Naive thymus-derived CD4-positive, alpha-beta T cell (primary cell): ENCODE results near the gene FBXO40. TPM values are rescaled to one million over a fixed set of nuclear protein-coding genes. Genes with fewer than 3 reads are reported as not detected.
"Not testable (repeated sequence)": the region's sequence is repeated elsewhere in the genome, so short reads cannot be mapped to it uniquely, and the experiment has no call there.

Experiments used
- ATAC-seq: fragments of 150-1000 bp; cut with Tn5 transposase; 2 replicates; pipeline ENCODE4 v1.10.0; 2021; ENCODE audit warnings: mild to moderate bottlenecking, moderate library complexity
- CTCF ChIA-PET: fragments of 350-600 bp; sonication (Branson Sonifier 250); formaldehyde crosslinking; loops from one replicate; lab custom pipeline; 2021; ENCODE audit warnings: antibody characterized with exemption; lab: Charles Lee
- POLR2A ChIA-PET: fragments of 350-600 bp; sonication (Branson Sonifier 250); formaldehyde crosslinking; loops from one replicate; lab custom pipeline; 2021; ENCODE audit warnings: antibody characterized with exemption, inconsistent platforms; lab: Charles Lee
- DNase-seq, 9 donors: peaks; one replicate each; pipeline versions ENCODE4 v3.0.0 to v3.0.0-alpha.2; 2020 to 2022; ENCODE audit warnings: mixed read lengths in 1 of 9
- H3K27ac ChIP-seq: one replicate; pipeline ENCODE4 v1.7.0; 2013; ENCODE audit warnings: mild to moderate bottlenecking, low read depth, low read length, moderate library complexity
- H3K27me3 ChIP-seq, 2 donors: one replicate each; pipeline ENCODE4 v1.7.0; 2013; ENCODE audit warnings: low read length in 2 of 2, mild to moderate bottlenecking in 2 of 2, moderate library complexity in 2 of 2; ENCODE audit not compliant: control insufficient read depth in 2 of 2, insufficient read depth in 2 of 2
- H3K36me3 ChIP-seq, 3 experiments: 1 replicate in 2 of 3; 2 replicates in 1 of 3; pipeline ENCODE4 v1.7.0; 2013; ENCODE audit warnings: low read length in 3 of 3, mild to moderate bottlenecking in 3 of 3, moderate library complexity in 1 of 3; ENCODE audit not compliant: insufficient read depth in 3 of 3, control insufficient read depth in 2 of 3
- H3K4me1 ChIP-seq, 2 donors: one replicate each; pipeline ENCODE4 v1.7.0; 2013; ENCODE audit warnings: low read length in 2 of 2, mild to moderate bottlenecking in 2 of 2, moderate library complexity in 1 of 2; ENCODE audit not compliant: control insufficient read depth in 2 of 2, insufficient read depth in 2 of 2
- H3K4me3 ChIP-seq: 2 replicates; pipeline ENCODE4 v1.7.0; 2013; ENCODE audit warnings: mild to moderate bottlenecking, low read length
- H3K9me3 ChIP-seq, 3 experiments: 1 replicate in 2 of 3; 2 replicates in 1 of 3; pipeline ENCODE4 v1.7.0; 2013; ENCODE audit warnings: low read length in 3 of 3; ENCODE audit not compliant: control insufficient read depth in 2 of 3
- H3K27ac Mint-ChIP-seq, 9 donors: one replicate each; pipeline ENCODE4 v1.8.0; 2020 to 2022; ENCODE audit warnings: mixed read lengths in 9 of 9, mild to moderate bottlenecking in 8 of 9, moderate library complexity in 5 of 9, inconsistent platforms in 2 of 9
- H3K27me3 Mint-ChIP-seq, 5 donors: one replicate each; pipeline ENCODE4 v1.8.0; 2021 to 2022; ENCODE audit warnings: mixed read lengths in 5 of 5, mild to moderate bottlenecking in 1 of 5
- H3K36me3 Mint-ChIP-seq, 5 donors: one replicate each; pipeline ENCODE4 v1.8.0; 2020 to 2022; ENCODE audit warnings: mixed read lengths in 5 of 5, mild to moderate bottlenecking in 3 of 5, inconsistent platforms in 1 of 5
- H3K4me1 Mint-ChIP-seq, 7 donors: one replicate each; pipeline ENCODE4 v1.8.0; 2020 to 2022; ENCODE audit warnings: mixed read lengths in 7 of 7, mild to moderate bottlenecking in 3 of 7, inconsistent platforms in 1 of 7
- H3K4me3 Mint-ChIP-seq, 10 donors: one replicate each; pipeline ENCODE4 v1.8.0; 2020 to 2022; ENCODE audit warnings: mild to moderate bottlenecking in 10 of 10, mixed read lengths in 10 of 10, moderate library complexity in 6 of 10, inconsistent platforms in 2 of 10
- H3K9me3 Mint-ChIP-seq, 11 donors: one replicate each; pipeline ENCODE4 v1.8.0; 2020 to 2022; ENCODE audit warnings: mixed read lengths in 11 of 11, mild to moderate bottlenecking in 4 of 11, inconsistent platforms in 1 of 11, moderate library complexity in 1 of 11
- intact Hi-C, 2 donors: fragments of 100-400 bp; cut with micrococcal nuclease; formaldehyde crosslinking; loops; one replicate each; pipeline ENCODE4 v1.15.1; 2023
- polyA plus RNA-seq, 2 donors: library from polyadenylated mRNA; unstranded; fragments of 300-500 nt; fragmentation: Illumina TruSeq; gene quantifications; one replicate each; pipeline ENCODE4 v1.2.3, GENCODE V29; 2021
- total RNA-seq, 6 experiments: library from RNA in 5 of 6; stranded (reverse) in 5 of 6; gene quantifications; 1 replicate in 5 of 6; 2 replicates in 1 of 6; pipeline ENCODE4 v1.2.3 and lab custom pipeline; 2021 to 2026

Gene FBXO40
- total and polyA plus RNA-seq, 7 experiments from 2014 or later = 0.12 to 0.17 TPM; not detected in 5

DNA sequence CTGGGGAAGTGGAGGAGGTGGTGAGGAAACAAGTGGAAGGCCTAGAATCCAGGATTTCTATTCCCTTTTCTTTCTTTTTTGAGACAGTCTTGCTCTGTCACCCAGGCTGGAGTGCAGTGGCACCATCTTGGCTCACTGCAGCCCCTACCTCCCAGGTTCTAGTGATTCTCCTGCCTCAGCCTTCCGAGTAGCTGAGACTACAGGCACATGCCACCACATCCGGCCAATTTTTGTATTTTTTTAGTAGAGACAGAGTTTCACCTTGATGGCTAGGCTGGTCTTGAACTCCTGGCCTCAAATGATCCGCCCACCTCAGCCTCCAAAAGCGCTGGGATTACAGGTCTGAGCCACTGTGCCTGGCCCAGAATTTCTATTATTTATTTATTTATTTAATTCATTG, 627 bp downstream of the FBXO40 start:
- CTCF ChIA-PET, H3K9me3 ChIP-seq, POLR2A ChIA-PET: not testable (repeated sequence)

DNA sequence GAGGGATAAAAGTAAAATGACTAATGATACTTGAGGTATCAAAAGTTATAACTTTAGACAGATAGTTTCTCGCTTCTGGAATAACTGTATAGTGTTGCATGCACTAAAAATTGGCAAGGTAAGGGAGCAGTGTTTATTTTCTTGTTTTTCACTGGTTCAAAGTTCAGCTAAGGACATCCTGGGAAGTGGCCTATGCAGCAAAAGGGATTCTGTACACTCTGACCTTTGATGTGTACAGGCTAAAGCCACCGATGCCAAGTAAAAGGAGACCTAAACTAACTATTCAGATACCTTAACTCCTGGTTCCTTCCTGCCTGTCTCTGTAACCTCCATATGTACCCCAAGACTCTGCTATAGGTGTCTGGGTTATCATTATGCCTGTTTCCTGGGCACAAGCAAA, 1.7 kb downstream of the FBXO40 start:
- H3K27ac Mint-ChIP-seq = no peak overlapping the region
- H3K4me3 Mint-ChIP-seq = no peak overlapping the region
- H3K27me3 ChIP-seq = no peaks in the 10 kb centered on the region
- ATAC-seq = no peak
- no peaks in the 10 kb centered on the region for H3K36me3 ChIP-seq
- no peak for DNase-seq
- no peak overlapping the region for H3K4me3 ChIP-seq
- H3K27me3 Mint-ChIP-seq = peaks cover 0 to 9% (median 0%) of the 10 kb centered on the region in 5 donors
- ChIA-PET POLR2A (no interaction called here), CTCF (no interaction called here)
- H3K4me1 ChIP-seq = no peaks in the 10 kb centered on the region
- H3K4me1 Mint-ChIP-seq = no peaks in the 10 kb centered on the region
- no peaks in the 10 kb centered on the region for H3K9me3 Mint-ChIP-seq
- intact Hi-C loops = no loop called here
- H3K9me3 ChIP-seq = no peaks in the 10 kb centered on the region
- no peaks in the 10 kb centered on the region for H3K36me3 Mint-ChIP-seq
- H3K27ac ChIP-seq = no peak overlapping the region

More for the DNA sequence above, 627 bp downstream of the FBXO40 start:
- H3K4me3 ChIP-seq, H3K4me1 ChIP-seq, H3K4me1 Mint-ChIP-seq, intact Hi-C loops, H3K27ac Mint-ChIP-seq, H3K9me3 Mint-ChIP-seq, H3K36me3 ChIP-seq, H3K27me3 Mint-ChIP-seq, ATAC-seq, H3K27me3 ChIP-seq, DNase-seq, H3K27ac ChIP-seq, H3K4me3 Mint-ChIP-seq, H3K36me3 Mint-ChIP-seq: not testable (repeated sequence)

DNA sequence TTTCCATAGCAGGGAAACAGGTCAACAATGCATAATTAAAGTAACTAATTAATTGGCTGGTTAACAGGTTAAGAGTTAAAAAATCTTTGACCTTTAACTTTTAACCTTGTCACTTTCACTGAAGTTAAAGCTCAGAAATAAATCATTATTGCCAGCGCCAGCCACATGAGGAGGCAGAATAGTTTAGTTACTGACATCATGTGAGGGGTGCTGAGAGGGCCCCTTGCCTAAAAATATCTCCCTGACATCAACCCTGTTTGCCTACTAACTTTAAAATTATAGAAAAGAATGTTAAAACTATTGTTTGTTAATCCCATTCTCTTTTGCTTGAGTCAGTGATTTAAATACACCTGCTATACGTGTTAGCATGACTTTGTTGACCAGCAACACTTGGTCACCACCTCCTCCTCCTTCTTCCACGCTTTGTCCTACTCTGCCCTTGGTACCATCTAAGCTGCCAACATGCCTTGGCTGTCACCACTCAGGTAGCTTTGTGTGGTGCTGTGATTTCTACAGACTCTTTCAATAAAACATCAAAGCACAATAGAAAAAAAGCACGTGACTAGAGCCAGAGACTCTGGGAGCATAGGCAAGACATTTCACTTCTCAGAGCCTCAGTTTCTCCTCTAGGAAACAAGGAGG, 2.7 kb downstream of the FBXO40 start:
- no peaks in the 10 kb centered on the region for H3K36me3 Mint-ChIP-seq
- DNase-seq (no peak), ATAC-seq (no peak)
- Histone ChIP-seq H3K4me3 (no peak overlapping the region), H3K27ac (no peak overlapping the region), H3K9me3 (no peaks in the 10 kb centered on the region), H3K4me1 (no peaks in the 10 kb centered on the region), H3K36me3 (no peaks in the 10 kb centered on the region), H3K27me3 (no peaks in the 10 kb centered on the region)
- H3K4me3 Mint-ChIP-seq = no peak overlapping the region
- ChIA-PET CTCF (no interaction called here), POLR2A (no interaction called here)
- H3K27me3 Mint-ChIP-seq = peaks cover 0 to 5% (median 0%) of the 10 kb centered on the region in 5 donors
- no peaks in the 10 kb centered on the region for H3K4me1 Mint-ChIP-seq
- H3K9me3 Mint-ChIP-seq = no peaks in the 10 kb centered on the region
- intact Hi-C loops = no loop called here
- no peak overlapping the region for H3K27ac Mint-ChIP-seq

DNA sequence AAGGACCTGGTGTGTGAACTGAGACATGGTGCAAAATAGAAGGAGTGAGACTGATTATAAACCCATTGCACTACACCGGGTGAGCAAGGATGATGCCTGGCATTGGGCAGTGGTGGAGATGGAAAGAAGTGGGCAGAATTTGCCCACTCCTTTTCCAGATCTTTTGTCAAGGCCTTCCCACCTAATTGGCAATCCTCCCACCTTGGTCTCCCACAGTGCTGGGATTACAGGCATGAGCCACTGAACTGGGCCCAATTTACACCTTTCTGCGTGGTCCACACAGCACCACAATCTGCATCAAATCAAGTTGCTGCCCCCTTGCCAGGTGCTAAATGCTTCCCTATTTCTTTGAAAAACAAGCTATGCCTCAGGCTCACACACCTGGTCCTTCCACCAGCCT, 5.4 kb downstream of the FBXO40 start:
- H3K4me1 ChIP-seq = no peaks in the 10 kb centered on the region
- intact Hi-C loops = no loop called here
- no peaks in the 10 kb centered on the region for H3K27me3 ChIP-seq
- H3K9me3 ChIP-seq = no peaks in the 10 kb centered on the region
- H3K9me3 Mint-ChIP-seq = peaks cover 0 to 4% (median 0%) of the 10 kb centered on the region in 11 donors
- no peaks in the 10 kb centered on the region for H3K36me3 ChIP-seq
- H3K27me3 Mint-ChIP-seq = no peaks in the 10 kb centered on the region
- no peak overlapping the region for H3K4me3 Mint-ChIP-seq
- DNase-seq (no peak), ATAC-seq (no peak)
- H3K4me3 ChIP-seq = no peak overlapping the region
- ChIA-PET CTCF (no interaction called here), POLR2A (no interaction called here)
- H3K4me1 Mint-ChIP-seq = no peaks in the 10 kb centered on the region
- H3K36me3 Mint-ChIP-seq = no peaks in the 10 kb centered on the region
- no peak overlapping the region for H3K27ac Mint-ChIP-seq
- H3K27ac ChIP-seq = no peak overlapping the region

DNA sequence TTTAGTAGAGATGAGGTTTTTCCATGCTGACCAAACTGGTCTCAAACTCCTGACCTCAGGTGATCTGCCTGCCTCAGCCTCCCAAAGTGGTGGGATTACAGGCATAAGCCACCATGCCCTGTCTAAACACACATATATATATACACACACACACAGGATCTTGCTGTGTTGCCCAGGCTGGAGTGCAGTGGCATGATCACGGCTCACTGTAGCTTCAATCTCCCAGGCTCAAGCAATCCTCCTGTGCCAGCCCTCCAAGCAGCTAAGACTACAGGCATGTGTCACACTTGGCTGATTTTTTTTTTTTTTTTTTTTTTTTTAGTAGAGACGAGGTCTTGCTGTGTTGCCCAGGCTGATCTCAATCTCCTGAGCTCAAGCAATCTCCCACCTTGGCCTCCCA, 6.7 kb downstream of the FBXO40 start:
- H3K27ac ChIP-seq, H3K27me3 Mint-ChIP-seq, intact Hi-C loops, H3K9me3 ChIP-seq, H3K36me3 Mint-ChIP-seq, H3K4me1 ChIP-seq, H3K9me3 Mint-ChIP-seq, H3K4me3 ChIP-seq, POLR2A ChIA-PET, CTCF ChIA-PET, DNase-seq, ATAC-seq, H3K4me1 Mint-ChIP-seq, H3K4me3 Mint-ChIP-seq, H3K27me3 ChIP-seq, H3K36me3 ChIP-seq, H3K27ac Mint-ChIP-seq: not testable (repeated sequence)

DNA sequence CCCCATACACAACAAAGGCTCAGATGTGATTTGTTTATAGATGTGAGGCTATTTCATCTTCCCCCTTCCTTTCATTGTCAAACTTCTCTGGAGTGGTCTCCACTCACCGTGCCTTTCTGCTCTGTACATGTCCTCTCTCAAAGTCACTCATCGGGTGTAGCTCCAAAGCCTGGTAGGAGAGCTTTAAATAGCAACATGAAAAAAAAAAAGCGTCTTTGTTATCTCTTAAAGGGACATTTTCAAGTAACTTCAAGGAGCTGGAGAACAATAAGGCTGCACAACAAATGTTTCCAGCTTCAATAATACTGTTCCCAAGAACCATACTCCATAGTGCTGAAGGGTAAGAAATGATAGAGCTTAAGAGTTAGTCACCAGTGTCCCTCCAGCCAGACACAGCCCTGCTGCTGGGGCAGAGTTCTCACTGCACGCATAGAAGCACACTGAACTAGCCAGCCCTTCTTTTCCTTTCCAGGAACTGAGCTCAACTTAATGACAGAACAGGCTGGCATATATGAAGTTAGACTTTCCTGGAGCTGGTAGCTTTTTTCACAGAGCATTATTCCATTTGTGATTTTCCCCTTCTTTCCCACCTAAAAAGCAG, 8.1 kb downstream of the FBXO40 start:
- Mint-ChIP-seq H3K36me3 (no peaks in the 10 kb centered on the region), H3K4me3 (no peak overlapping the region), H3K27ac (no peak overlapping the region), H3K4me1 (no peaks in the 10 kb centered on the region), H3K9me3 (peaks cover 0 to 4% (median 0%) of the 10 kb centered on the region in 11 donors), H3K27me3 (no peaks in the 10 kb centered on the region)
- ATAC-seq (no peak), DNase-seq (no peak)
- Histone ChIP-seq H3K9me3 (no peaks in the 10 kb centered on the region), H3K27ac (no peak overlapping the region), H3K4me3 (no peak overlapping the region), H3K36me3 (no peaks in the 10 kb centered on the region), H3K27me3 (no peaks in the 10 kb centered on the region), H3K4me1 (no peaks in the 10 kb centered on the region)
- intact Hi-C loops = no loop called here
- ChIA-PET CTCF (no interaction called here), POLR2A (interaction anchor here (0.6 kb wide), 1 partner anchor 123 kb away, joined by 3 read pairs; no protein-coding TSS in a partner anchor)

DNA sequence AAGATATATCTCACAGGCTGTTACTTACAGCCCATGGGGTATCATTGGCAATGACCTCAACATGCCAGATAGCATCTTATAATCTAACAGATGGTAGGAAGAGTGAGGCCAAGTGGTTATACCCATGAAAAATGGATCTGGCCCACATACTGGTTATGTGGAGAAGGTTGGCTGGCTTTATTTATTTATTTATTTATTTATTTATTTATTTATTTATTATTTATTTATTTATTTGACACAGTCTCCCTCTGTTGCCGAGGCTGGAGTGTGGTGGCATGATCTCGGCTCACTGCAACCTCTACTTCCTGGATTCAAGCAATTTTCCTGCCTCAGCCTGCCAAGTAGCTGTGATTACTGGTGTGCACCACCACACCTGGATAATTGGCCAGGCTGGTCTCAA, 11.6 kb downstream of the FBXO40 start:
- no peaks in the 10 kb centered on the region for H3K36me3 Mint-ChIP-seq
- ATAC-seq (no peak), DNase-seq (no peak)
- ChIA-PET CTCF (no interaction called here), POLR2A (no interaction called here)
- Histone ChIP-seq H3K36me3 (no peaks in the 10 kb centered on the region), H3K9me3 (no peaks in the 10 kb centered on the region), H3K27ac (no peak overlapping the region), H3K4me3 (no peak overlapping the region), H3K4me1 (no peaks in the 10 kb centered on the region), H3K27me3 (no peaks in the 10 kb centered on the region)
- H3K27me3 Mint-ChIP-seq = no peaks in the 10 kb centered on the region
- H3K27ac Mint-ChIP-seq = no peak overlapping the region
- peaks cover 0 to 4% (median 0%) of the 10 kb centered on the region in 11 donors for H3K9me3 Mint-ChIP-seq
- intact Hi-C loops = no loop called here
- no peak overlapping the region for H3K4me3 Mint-ChIP-seq
- no peaks in the 10 kb centered on the region for H3K4me1 Mint-ChIP-seq
